Adipocyte (in vitro differentiated cells): ENCODE measurements around the gene GDPD4.

Source experiments
- DNase-seq: peaks from one replicate; pipeline ENCODE4 v3.0.0-alpha.2; 2015; ENCODE audit warnings: low read depth
- H3K27me3 ChIP-seq: replicated peaks from 2 replicates; pipeline ENCODE4 v1.7.0; 2013; ENCODE audit warnings: mild to moderate bottlenecking, low read length, moderate library complexity; ENCODE audit not compliant: control insufficient read depth, insufficient read depth
- H3K36me3 ChIP-seq: 2 replicates; pipeline ENCODE4 v1.7.0; 2013; ENCODE audit warnings: low read length, mild to moderate bottlenecking, moderate library complexity; ENCODE audit not compliant: control insufficient read depth, insufficient read depth, severe bottlenecking
- H3K4me1 ChIP-seq: 2 replicates; pipeline ENCODE4 v1.7.0; 2013; ENCODE audit warnings: mild to moderate bottlenecking, low read length, moderate library complexity; ENCODE audit not compliant: control insufficient read depth, insufficient read depth
- H3K4me3 ChIP-seq: 2 replicates; pipeline ENCODE4 v1.7.0; 2013; ENCODE audit warnings: mild to moderate bottlenecking, low read length, moderate library complexity
- H3K9ac ChIP-seq: 2 replicates; pipeline ENCODE4 v1.7.0; 2013; ENCODE audit warnings: mild to moderate bottlenecking, low read length, moderate library complexity
- H3K9me3 ChIP-seq: 2 replicates; pipeline ENCODE4 v1.7.0; 2013; ENCODE audit warnings: mild to moderate bottlenecking, low read length, moderate library complexity; ENCODE audit not compliant: control insufficient read depth

The GDPD4 gene

DNA sequence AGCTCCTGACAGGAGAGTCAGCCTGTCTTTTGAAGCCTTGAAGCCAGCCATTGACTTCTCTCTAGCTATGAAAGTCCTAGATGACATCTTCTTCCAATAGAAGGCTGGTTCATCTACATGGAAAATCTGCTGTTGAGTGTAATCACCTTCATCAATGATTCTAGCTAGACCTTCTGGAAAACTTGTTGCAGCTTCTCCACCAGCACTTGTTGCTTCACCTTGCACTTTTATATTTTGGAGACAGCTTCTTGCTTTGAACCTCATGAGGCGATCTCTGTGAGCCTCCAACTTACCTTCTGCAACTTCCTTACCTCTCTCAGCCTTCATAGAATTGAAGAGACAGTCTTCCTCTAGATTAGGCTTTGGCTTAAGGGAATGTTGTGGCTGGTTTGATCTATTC is 115.2 kb downstream of the GDPD4 start:
- Histone ChIP-seq H3K9me3 (no peaks in the 10 kb centered on the region), H3K4me3 (no peak overlapping the region), H3K9ac (no peak overlapping the region), H3K36me3 (no peaks in the 10 kb centered on the region), H3K4me1 (no peaks in the 10 kb centered on the region), H3K27me3 (peaks cover 10% of the 10 kb centered on the region)
- DNase-seq, result no peak

DNA sequence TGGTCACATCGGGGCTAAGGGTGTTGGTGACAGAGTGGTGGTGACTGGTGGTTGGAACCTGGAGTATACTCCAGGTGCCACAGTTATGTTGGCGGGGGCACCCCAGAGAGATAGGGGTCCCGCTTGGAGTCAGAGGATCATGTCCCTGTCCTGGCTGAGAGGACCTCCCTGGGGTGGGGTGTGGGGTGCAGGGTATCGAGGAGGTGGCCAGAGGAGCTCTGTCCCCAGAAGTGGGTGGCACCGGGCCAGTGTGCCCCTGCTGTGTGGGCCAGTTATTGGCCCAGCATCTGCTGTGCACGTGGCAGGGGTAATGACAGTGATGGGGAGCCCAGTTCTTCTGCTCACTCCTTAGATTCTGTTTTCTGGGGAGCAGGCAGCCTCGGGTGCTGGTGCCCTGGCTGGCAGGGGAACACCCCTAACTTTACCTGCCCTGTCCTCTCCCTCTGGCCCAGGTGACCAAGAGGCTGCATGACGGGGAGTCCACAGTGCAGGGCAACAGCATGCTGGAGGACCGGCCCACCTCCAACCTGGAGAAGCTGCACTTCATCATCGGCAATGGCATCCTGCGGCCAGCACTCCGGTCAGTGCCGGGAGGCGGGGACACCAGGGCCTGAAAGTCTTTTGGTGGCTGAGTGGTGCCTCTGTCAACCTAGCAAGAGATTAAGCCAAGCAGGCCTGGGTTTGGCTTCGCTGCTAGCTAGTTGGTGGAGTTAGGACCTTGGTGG is 117.2 kb downstream of the GDPD4 start:
- Histone ChIP-seq H3K9ac (no peak overlapping the region), H3K27me3 (peaks cover 20% of the 10 kb centered on the region), H3K4me3 (no peak overlapping the region), H3K9me3 (no peaks in the 10 kb centered on the region), H3K4me1 (no peaks in the 10 kb centered on the region), H3K36me3 (no peaks in the 10 kb centered on the region)
- no peak for DNase-seq

- Histone ChIP-seq H3K9me3 (no peaks in the 10 kb centered on the region), H3K4me1 (no peaks in the 10 kb centered on the region), H3K27me3 (peaks cover 20% of the 10 kb centered on the region), H3K9ac (no peak overlapping the region), H3K36me3 (no peaks in the 10 kb centered on the region), H3K4me3 (no peak overlapping the region)
- no peak for DNase-seq
Observed at GRCh38 chr11:77183431-77183984, 118.0 kb downstream of the GDPD4 start.

DNA sequence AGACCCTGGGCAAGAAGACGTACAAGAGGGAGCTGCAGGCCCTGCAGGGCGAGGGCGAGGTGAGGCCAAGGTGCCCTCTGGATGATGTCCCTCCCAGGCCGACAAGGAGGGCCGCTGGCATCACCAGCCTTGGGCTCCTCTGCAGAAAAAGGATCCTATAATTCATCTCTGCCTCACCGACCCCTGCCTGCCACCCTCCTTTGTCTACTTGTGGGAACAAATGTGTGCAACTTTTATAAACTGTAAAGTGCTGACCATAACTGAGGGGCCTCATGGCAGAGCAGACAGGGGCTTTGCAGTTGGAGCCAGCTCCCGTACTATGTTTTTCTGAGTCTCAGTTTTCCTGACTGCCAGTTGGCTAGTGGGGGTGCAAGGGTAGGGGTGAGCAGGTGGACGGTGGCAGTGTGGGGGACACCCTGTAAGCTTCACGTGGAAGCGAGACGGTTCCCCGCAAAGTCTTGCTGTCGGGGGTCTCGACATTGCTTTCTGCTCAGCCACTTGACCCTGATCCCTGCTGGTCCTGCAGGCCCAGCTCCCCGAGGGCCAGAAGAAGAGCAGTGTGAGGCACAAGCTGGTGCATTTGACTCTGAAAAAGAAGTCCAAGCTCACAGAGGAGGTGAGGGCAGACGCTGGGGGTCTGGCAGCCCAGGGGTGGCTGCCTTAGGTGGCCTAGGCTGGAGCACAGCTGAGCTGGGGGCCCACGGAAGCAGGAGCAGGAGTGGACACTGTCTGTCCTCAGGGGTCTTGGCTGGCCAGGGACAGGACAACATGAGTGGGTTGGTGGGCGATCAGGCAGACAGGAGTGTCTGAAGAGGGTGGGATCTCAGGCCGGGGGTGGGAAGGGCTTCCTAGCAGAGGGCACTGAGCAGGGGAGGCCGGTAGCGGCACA is 118.7 kb downstream of the GDPD4 start:
- H3K9ac ChIP-seq, result no peak overlapping the region
- no peak for DNase-seq
- H3K27me3 ChIP-seq, result peaks cover 20% of the 10 kb centered on the region
- H3K36me3 ChIP-seq, result no peaks in the 10 kb centered on the region
- H3K4me1 ChIP-seq, result no peaks in the 10 kb centered on the region
- H3K4me3 ChIP-seq, result no peak overlapping the region
- H3K9me3 ChIP-seq, result no peaks in the 10 kb centered on the region

- no peak for DNase-seq
- H3K27me3 ChIP-seq, result peaks cover 20% of the 10 kb centered on the region
- no peaks in the 10 kb centered on the region for H3K4me1 ChIP-seq
- H3K36me3 ChIP-seq, result no peaks in the 10 kb centered on the region
- no peak overlapping the region for H3K4me3 ChIP-seq
- H3K9ac ChIP-seq, result no peak overlapping the region
- no peaks in the 10 kb centered on the region for H3K9me3 ChIP-seq
Observed at GRCh38 chr11:77181799-77182541, 119.5 kb downstream of the GDPD4 start.

- no peak overlapping the region for H3K4me3 ChIP-seq
- no peak for DNase-seq
- H3K9me3 ChIP-seq, result no peaks in the 10 kb centered on the region
- H3K36me3 ChIP-seq, result no peaks in the 10 kb centered on the region
- no peak overlapping the region for H3K9ac ChIP-seq
- H3K27me3 ChIP-seq, result peaks cover 20% of the 10 kb centered on the region
- no peaks in the 10 kb centered on the region for H3K4me1 ChIP-seq
Observed at GRCh38 chr11:77181226-77181625, 120.3 kb downstream of the GDPD4 start.

DNA sequence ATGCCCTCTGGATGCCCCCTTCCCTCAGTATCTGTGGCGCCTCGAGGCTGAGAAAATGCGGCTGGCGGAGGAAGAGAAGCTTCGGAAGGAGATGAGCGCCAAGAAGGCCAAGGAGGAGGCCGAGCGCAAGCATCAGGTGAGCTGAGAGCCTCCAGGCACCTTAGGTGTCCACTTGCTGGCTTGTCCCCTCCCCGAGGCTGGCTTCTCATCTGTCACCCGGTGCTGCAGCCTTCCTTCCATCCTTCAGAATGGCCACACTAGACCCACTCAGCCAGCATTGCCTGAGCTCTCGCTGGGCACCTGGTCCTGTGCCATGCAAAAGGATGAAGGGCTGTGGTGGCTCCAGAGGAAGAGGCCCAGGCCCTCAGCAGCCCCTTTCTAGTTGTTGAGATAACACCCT is 121.1 kb downstream of the GDPD4 start:
- Histone ChIP-seq H3K36me3 (no peaks in the 10 kb centered on the region), H3K4me1 (no peaks in the 10 kb centered on the region), H3K9me3 (no peaks in the 10 kb centered on the region), H3K9ac (no peak overlapping the region), H3K4me3 (no peak overlapping the region), H3K27me3 (peaks cover 20% of the 10 kb centered on the region)
- DNase-seq, result no peak

- H3K36me3 ChIP-seq, result no peaks in the 10 kb centered on the region
- DNase-seq, result no peak
Observed at GRCh38 chr11:77179681-77180080, 121.8 kb downstream of the GDPD4 start.

GRCh38 chr11:77179048-77179447 is 122.4 kb downstream of the GDPD4 start:
- DNase-seq, result no peak
- Histone ChIP-seq H3K9me3 (no peaks in the 10 kb centered on the region), H3K36me3 (no peaks in the 10 kb centered on the region), H3K9ac (no peak overlapping the region), H3K27me3 (peaks cover 20% of the 10 kb centered on the region), H3K4me1 (no peaks in the 10 kb centered on the region), H3K4me3 (no peak overlapping the region)

More at GRCh38 chr11:77179681-77180080, 121.8 kb downstream of the GDPD4 start:
- Histone ChIP-seq H3K9me3 (no peaks in the 10 kb centered on the region), H3K9ac (no peak overlapping the region), H3K4me3 (no peak overlapping the region), H3K4me1 (no peaks in the 10 kb centered on the region), H3K27me3 (peaks cover 20% of the 10 kb centered on the region)

DNA sequence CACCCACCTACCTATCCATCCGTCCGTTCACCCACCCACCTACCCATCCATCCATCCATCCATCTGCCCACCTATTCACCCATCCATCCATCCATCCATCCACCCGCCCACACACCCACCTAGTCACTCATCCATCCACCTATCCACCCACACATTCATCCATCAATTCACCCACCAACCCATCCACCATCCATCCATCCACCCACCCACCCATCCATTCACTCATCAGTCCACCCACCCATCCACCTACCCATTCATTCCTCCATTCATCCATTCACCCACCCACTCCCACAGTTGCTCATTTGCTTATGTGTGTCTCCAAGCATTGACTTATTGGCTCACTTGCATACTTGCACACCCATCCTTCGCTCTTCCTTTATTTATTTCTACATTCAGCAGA is 123.3 kb downstream of the GDPD4 start:
- no peak for DNase-seq
- Histone ChIP-seq H3K9me3 (no peaks in the 10 kb centered on the region), H3K36me3 (no peaks in the 10 kb centered on the region), H3K4me3 (no peak overlapping the region), H3K27me3 (peaks cover 14% of the 10 kb centered on the region), H3K4me1 (no peaks in the 10 kb centered on the region), H3K9ac (no peak overlapping the region)

DNA sequence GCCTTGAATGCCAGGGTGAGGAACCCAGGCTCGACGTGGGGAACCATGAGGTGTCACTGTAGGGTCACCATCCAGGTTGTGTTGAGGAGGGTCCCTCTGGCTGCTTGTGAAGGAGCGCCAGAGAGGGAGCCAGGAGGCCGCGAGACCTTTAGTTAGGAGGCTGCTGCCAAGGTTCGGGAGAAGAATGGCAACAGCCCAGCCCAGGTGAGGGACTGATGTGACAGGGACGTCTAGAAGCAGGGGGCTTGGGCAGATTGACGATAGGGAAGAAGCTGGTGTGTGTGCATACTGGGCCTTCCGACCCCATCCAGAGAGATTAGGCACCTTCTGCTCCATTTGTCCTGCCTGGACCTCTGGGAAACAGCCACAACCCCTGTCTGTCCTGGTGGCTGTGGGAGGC is 124.5 kb downstream of the GDPD4 start:
- no peak for DNase-seq
- H3K9ac ChIP-seq, result no peak overlapping the region
- H3K9me3 ChIP-seq, result no peaks in the 10 kb centered on the region
- no peaks in the 10 kb centered on the region for H3K36me3 ChIP-seq
- H3K27me3 ChIP-seq, result peaks cover 14% of the 10 kb centered on the region
- H3K4me1 ChIP-seq, result no peaks in the 10 kb centered on the region
- H3K4me3 ChIP-seq, result no peak overlapping the region
